Body of pancreas (tissue), 4 donors: ENCODE results near the gene AZIN2. TPM values are rescaled to one million over a fixed set of nuclear protein-coding genes. Genes with fewer than 3 reads are reported as not detected.
"Not testable (repeated sequence)": the region's sequence is repeated elsewhere in the genome, so short reads cannot be mapped to it uniquely, and the experiment has no call there.

Source experiments
- ATAC-seq: fragments of 150-250 bp; one replicate; pipeline ENCODE4 v1.9.1; 2016
- DNase-seq, 4 donors: peaks; one replicate each; pipeline ENCODE4 v3.0.0-alpha.2; 2019
- H3K27ac ChIP-seq, 4 donors: fragments of 200-600 bp; sonication (generic); 1 replicate in 3 of 4; 2 replicates in 1 of 4; pipeline versions ENCODE4 v1.5.1 to v1.6.1; 2016 to 2019; ENCODE audit warnings: mild to moderate bottlenecking in 1 of 4, mixed read lengths in 1 of 4, moderate library complexity in 1 of 4
- H3K27me3 ChIP-seq, 2 donors: fragments of 200-600 bp; sonication (generic); one replicate each; pipeline ENCODE4 v1.6.0; 2016; ENCODE audit warnings: mild to moderate bottlenecking in 1 of 2
- H3K36me3 ChIP-seq, 2 donors: fragments of 200-600 bp; sonication (generic); replicated peaks in 1 of 2; 2 replicates each; pipeline ENCODE4 v1.5.1; 2016; ENCODE audit warnings: low read depth in 2 of 2; ENCODE audit not compliant: insufficient read depth in 1 of 2
- H3K4me1 ChIP-seq: fragments of 200-600 bp; sonication (generic); one replicate; pipeline ENCODE4 v1.6.0; 2016
- H3K4me3 ChIP-seq, 2 donors: fragments of 200-600 bp; sonication (generic); 1 replicate in 1 of 2; 2 replicates in 1 of 2; pipeline ENCODE4 v1.5.1; 2016 to 2019
- H3K9me3 ChIP-seq, 3 donors: fragments of 200-600 bp; sonication (generic); 1 replicate in 2 of 3; 2 replicates in 1 of 3; pipeline ENCODE4 v1.5.1; 2016
- POLR2A ChIP-seq, 3 donors: fragments of 450-650 bp; IDR thresholded peaks; one replicate each; pipeline ENCODE4 v1.6.1; 2016; ENCODE audit warnings: antibody characterized with exemption in 3 of 3, mild to moderate bottlenecking in 2 of 3
- WGBS, 2 donors: methylation state at CpG; one replicate each; pipeline ENCODE4 v1.1.5; 2017; 5-methylcytosine and 5-hydroxymethylcytosine counted together
- intact Hi-C: fragments of 100-400 bp; cut with DNase I; formaldehyde crosslinking; loops from one replicate; pipeline ENCODE4 v1.15.1; 2023
- total RNA-seq, 2 donors: library from RNA; depleted of rRNA; stranded (reverse); fragments of >200 nt; gene quantifications; one replicate each; pipeline ENCODE4 v1.1.0, GENCODE V29; 2016
- TF ChIP-seq, protein P1 (sequence below), 7 experiments: fragments of 450-650 bp in 4 of 7; fragments of 200-600 bp in 3 of 7; sonication (generic) in 3 of 7; IDR thresholded peaks; one replicate each; pipeline ENCODE4 v1.5.1; 2016 to 2019; ENCODE audit warnings: antibody characterized with exemption in 7 of 7

The AZIN2 gene
- total RNA-seq, 2 donors from 2014 or later = 1.0 to 1.6 TPM

DNA sequence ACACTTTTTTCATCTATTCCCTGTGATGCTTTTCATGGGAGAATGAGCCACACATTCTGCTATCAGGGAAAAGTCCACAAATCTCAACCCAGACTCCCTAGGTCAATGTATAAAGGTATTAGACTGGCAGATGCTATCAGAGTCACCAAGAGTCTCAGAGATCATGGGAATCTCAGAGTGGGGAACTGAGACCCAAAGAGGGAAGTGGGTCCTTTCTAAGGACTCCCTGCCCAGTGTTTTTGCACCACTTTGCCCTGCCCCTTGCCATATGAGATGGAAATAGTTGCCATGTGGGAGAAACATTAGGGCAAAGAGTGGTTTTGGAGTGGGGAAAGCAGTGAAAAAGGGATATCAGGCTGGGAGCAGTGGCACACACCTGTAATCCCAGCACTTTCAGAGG is 19.1 kb upstream of the AZIN2 start:
- no peak for TF ChIP-seq POLR2A (IDR thresholded peaks at IDR 0.05)
- TF ChIP-seq, protein P1, sequence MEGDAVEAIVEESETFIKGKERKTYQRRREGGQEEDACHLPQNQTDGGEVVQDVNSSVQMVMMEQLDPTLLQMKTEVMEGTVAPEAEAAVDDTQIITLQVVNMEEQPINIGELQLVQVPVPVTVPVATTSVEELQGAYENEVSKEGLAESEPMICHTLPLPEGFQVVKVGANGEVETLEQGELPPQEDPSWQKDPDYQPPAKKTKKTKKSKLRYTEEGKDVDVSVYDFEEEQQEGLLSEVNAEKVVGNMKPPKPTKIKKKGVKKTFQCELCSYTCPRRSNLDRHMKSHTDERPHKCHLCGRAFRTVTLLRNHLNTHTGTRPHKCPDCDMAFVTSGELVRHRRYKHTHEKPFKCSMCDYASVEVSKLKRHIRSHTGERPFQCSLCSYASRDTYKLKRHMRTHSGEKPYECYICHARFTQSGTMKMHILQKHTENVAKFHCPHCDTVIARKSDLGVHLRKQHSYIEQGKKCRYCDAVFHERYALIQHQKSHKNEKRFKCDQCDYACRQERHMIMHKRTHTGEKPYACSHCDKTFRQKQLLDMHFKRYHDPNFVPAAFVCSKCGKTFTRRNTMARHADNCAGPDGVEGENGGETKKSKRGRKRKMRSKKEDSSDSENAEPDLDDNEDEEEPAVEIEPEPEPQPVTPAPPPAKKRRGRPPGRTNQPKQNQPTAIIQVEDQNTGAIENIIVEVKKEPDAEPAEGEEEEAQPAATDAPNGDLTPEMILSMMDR (IDR thresholded peaks at IDR 0.05) = no peak
- no peak overlapping the region for H3K27ac ChIP-seq
- H3K27me3 ChIP-seq = no peaks in the 10 kb centered on the region
- intact Hi-C loops = no loop called here
- no peak for ATAC-seq
- H3K9me3 ChIP-seq = peaks cover 0 to 14% (median 0%) of the 10 kb centered on the region in 3 donors
- H3K4me1 ChIP-seq = no peaks in the 10 kb centered on the region
- no peak for DNase-seq
- no peak overlapping the region for H3K4me3 ChIP-seq
- H3K36me3 ChIP-seq = no peaks in the 10 kb centered on the region

DNA sequence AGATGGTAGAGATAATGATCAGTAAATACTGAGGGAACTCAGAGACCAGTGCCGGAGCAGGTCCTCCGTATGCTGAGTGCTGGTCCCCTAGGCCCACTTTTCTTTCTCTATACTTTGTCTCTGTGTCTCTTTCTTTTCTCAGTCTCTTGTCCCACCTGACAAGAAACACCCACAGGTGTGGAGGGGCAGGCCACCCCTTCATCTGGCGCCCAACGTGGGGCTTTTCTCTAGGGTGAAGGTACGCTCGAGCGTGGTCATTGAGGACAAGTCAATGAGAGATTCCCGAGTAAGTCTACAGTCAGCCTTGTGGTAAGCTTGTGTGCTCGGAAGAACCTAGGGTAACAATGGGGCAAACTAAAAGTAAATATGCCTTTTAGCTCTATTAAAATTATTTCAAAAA is 16.7 kb upstream of the AZIN2 start:
- ATAC-seq, intact Hi-C loops: not testable (repeated sequence)
- H3K9me3 ChIP-seq = peaks cover 0 to 14% (median 0%) of the 10 kb centered on the region in 3 donors

DNA sequence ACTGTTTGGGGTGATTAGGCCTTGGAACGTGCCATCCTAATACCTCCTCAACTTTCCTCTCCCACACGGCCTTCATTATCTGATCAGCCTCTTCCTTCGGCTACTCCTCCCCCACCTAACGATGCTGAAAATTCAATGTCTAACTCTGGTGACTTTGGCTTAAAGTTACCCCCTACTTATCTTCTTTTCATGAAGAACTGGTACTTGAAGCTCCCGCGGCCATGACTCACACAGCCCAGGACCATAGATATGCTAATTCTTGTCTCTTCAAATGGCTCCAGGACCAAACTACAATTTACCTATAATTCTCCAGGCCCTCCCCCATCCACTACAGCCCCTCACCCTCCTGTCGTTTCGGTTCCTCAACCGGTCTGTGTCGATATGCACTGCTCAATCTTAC is 15.7 kb upstream of the AZIN2 start:
- WGBS, 2 donors = 80 to 81% methylated on average over 10 of the region's 10 CpGs
- no peak for TF ChIP-seq POLR2A (IDR thresholded peaks at IDR 0.05)
- TF ChIP-seq, protein P1 (IDR thresholded peaks at IDR 0.05) = no peak
- Histone ChIP-seq H3K36me3 (no peaks in the 10 kb centered on the region), H3K9me3 (peaks cover 0 to 14% (median 0%) of the 10 kb centered on the region in 3 donors), H3K4me3 (no peak overlapping the region), H3K27ac (no peak overlapping the region), H3K4me1 (no peaks in the 10 kb centered on the region), H3K27me3 (no peaks in the 10 kb centered on the region)
- ATAC-seq = no peak
- DNase-seq = no peak
- intact Hi-C loops = no loop called here

More for the DNA sequence above, 16.7 kb upstream of the AZIN2 start:
- H3K27me3 ChIP-seq, H3K4me3 ChIP-seq, DNase-seq, H3K27ac ChIP-seq, H3K4me1 ChIP-seq, H3K36me3 ChIP-seq: not testable (repeated sequence)
- WGBS, 2 donors = 86 to 91% methylated on average over 9 of the region's 9 CpGs

DNA sequence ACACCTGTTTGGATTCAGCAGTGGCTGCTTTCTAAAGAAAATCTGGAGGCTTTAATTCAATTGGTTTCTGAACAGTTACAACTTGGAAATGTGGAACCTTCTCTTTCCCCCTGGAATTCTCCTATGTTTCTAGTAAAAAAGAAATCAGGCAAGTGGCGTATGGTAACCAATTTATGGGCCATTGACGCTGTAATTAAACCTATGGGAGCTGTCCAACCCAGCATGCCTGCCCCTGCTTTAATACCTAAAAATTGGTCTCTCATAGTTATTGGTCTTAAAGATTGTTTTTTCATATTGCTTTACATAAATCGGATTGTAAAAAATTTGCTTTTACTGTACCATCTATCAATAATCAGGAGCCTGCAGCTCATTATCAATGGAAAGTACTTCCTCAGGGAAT is 14.5 kb upstream of the AZIN2 start:
- 88 to 96% methylated on average over 3 of the region's 3 CpGs for WGBS, 2 donors

DNA sequence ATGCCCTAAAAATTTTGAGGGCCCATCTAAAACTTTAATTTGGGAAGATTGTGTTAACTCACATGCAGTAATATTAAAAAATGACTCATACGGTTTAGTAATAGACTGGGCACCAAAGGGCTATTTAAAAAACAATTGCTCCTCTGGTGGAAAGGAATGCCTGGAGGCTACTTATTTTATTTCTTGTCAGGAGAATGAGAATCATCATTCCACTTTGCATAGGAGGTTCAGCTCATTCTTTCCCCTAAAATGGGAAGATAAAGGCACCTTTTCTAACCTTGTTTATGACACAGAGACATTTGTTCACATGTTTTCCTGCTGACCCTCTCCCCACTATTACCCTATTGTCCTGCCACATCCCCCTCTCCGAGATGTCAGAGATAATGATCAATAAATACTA is 12.8 kb upstream of the AZIN2 start:
- intact Hi-C loops, DNase-seq, H3K36me3 ChIP-seq, H3K27me3 ChIP-seq, H3K4me3 ChIP-seq, H3K4me1 ChIP-seq, ATAC-seq, H3K27ac ChIP-seq: not testable (repeated sequence)
- WGBS, 2 donors = 30 to 33% methylated on average over 2 of the region's 2 CpGs
- H3K9me3 ChIP-seq = peaks cover 0 to 14% (median 0%) of the 10 kb centered on the region in 3 donors

More for the DNA sequence above, 14.5 kb upstream of the AZIN2 start:
- H3K27ac ChIP-seq, H3K36me3 ChIP-seq, DNase-seq, intact Hi-C loops, H3K27me3 ChIP-seq, H3K4me3 ChIP-seq, H3K4me1 ChIP-seq, ATAC-seq: not testable (repeated sequence)
- H3K9me3 ChIP-seq = peaks cover 0 to 14% (median 0%) of the 10 kb centered on the region in 3 donors

DNA sequence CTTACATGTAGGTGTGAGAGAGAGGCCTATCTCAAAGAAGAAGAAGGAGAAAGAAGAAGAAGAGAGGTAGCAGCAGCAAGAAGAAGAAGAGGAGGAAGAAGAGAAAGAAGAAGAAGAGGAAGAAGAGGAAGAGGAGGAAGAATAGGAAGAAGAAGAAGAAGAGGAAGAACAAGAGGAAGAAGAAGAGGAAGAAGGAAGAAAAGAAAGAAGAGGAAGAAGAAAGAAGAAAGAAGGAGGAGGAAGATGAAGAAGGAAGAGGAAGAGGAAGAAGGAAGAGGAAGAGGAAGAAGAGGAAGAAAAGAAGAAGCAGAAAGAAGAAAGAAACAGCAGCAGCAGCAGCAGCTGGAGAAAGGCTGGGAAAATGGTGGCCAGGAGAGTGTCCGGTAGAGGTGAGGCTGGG is 10.3 kb upstream of the AZIN2 start:
- H3K36me3 ChIP-seq = no peaks in the 10 kb centered on the region
- no peak overlapping the region for H3K4me3 ChIP-seq
- TF ChIP-seq, protein P1 (IDR thresholded peaks at IDR 0.05) = no peak
- TF ChIP-seq POLR2A (IDR thresholded peaks at IDR 0.05) = no peak
- intact Hi-C loops = no loop called here
- H3K27ac ChIP-seq = no peak overlapping the region
- H3K27me3 ChIP-seq = no peaks in the 10 kb centered on the region
- ATAC-seq (no peak), DNase-seq (no peak)
- WGBS, 2 donors = 92 to 94% methylated on average over 1 of the region's 1 CpG
- H3K9me3 ChIP-seq = no peaks in the 10 kb centered on the region
- no peaks in the 10 kb centered on the region for H3K4me1 ChIP-seq
